Natural killer cell treated with Interleukin-12 subunit alpha and Interleukin-12 subunit beta and Interleukin-15 and Interleukin-18, amount 100 ng/mL, for 72 hours (primary cell): ENCODE results near the gene CDKL1. TPM values are rescaled to one million over a fixed set of nuclear protein-coding genes. Genes with fewer than 3 reads are reported as not detected.

Experiments used
- ATAC-seq, 2 donors: fragments of 150-1000 bp; cut with Tn5 transposase in 1 of 2; sonication (Bioruptor Pico), chemical (Tn5 transposase) in 1 of 2; 2 replicates each; pipeline ENCODE4 v1.10.0; 2021
- DNase-seq: peaks from one replicate; pipeline ENCODE4 v3.0.0; 2022; ENCODE audit warnings: low spot score
- H3K27ac Mint-ChIP-seq, 2 donors: 1 replicate in 1 of 2; 2 replicates in 1 of 2; pipeline ENCODE4 v1.8.0; 2022; ENCODE audit warnings: mixed read lengths in 2 of 2, mild to moderate bottlenecking in 1 of 2, moderate library complexity in 1 of 2
- H3K27me3 Mint-ChIP-seq, 2 donors: 1 replicate in 1 of 2; 2 replicates in 1 of 2; pipeline ENCODE4 v1.8.0; 2022; ENCODE audit warnings: mixed read lengths in 2 of 2
- H3K36me3 Mint-ChIP-seq: one replicate; pipeline ENCODE4 v1.8.0; 2022; ENCODE audit warnings: mixed read lengths
- H3K4me1 Mint-ChIP-seq, 2 donors: 1 replicate in 1 of 2; 2 replicates in 1 of 2; pipeline ENCODE4 v1.8.0; 2022; ENCODE audit warnings: low read depth in 2 of 2, mixed read lengths in 2 of 2, mild to moderate bottlenecking in 1 of 2
- H3K4me3 Mint-ChIP-seq: one replicate; pipeline ENCODE4 v1.8.0; 2022; ENCODE audit warnings: mixed read lengths
- H3K9me3 Mint-ChIP-seq: 2 replicates; pipeline ENCODE4 v1.8.0; 2022; ENCODE audit warnings: mixed read lengths
- total RNA-seq, 2 donors: library from RNA; stranded (reverse); gene quantifications; one replicate each; pipeline ENCODE4 v1.2.3, GENCODE V29; 2022

CDKL1 gene
- total RNA-seq, 2 donors from 2014 or later, result 2.3 to 7.3 TPM

DNA sequence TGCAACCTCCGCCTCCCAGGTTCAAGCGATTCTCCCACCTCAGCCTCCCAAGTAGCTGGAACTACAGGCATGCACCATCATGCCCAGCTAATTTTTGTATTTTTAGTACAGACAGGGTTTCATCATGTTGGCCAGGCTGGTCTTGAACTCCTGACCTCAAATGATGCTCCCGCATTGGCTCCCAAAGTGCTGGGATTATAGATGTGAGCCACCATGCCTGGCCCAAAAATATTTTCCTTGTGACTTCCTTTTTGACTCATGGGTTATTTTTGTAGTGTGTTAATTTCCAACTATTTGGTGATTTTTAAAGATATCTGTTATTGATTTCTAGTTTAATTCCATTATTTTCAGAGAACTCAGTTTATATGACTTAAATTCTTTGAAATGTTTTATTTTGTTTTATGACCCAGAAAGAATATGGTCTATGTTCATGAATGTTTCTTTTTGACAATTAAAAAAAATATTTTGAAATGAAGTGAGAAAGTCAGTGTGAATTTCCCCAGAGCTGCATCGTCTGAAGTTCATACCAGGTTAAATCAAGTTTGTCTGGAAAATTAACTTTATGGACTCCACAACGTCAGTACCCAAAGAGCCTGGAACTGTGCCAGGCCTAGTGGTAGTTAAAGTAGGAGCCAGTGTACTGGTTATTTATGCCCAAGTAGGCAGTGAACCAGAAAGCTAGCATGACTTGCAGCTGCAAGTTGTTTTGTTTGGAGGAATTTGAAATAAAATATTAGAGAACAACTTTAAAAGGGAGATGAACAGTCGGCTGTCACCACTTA, 2.8 kb upstream of the CDKL1 start:
- ATAC-seq (no peak), DNase-seq (no peak)
- Mint-ChIP-seq H3K36me3 (no peaks in the 10 kb centered on the region), H3K4me1 (peaks cover 17 to 26% of the 10 kb centered on the region in 2 donors), H3K27ac (no peak overlapping the region), H3K4me3 (no peak overlapping the region), H3K27me3 (peaks cover 0 to 2% of the 10 kb centered on the region in 2 donors), H3K9me3 (no peaks in the 10 kb centered on the region)

DNA sequence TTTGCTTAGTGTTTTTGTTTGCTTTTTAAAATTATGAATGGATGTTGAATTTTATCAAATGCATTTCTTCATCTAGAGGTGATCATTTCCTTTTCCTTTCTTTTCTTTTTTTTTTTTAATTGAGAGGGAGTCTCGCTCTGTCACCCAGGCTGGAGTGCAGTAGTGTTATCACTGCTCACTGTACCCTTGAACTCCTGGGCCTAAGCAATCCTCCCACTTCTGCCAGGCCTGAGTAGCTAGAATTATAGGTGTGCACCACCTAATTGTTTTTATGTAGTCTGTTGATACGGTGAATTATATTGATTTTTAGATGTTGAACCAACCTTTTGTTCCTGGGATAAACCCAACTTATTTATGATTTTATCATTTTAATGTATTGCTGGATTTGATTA, 1.5 kb upstream of the CDKL1 start:
- no peaks in the 10 kb centered on the region for H3K9me3 Mint-ChIP-seq

DNA sequence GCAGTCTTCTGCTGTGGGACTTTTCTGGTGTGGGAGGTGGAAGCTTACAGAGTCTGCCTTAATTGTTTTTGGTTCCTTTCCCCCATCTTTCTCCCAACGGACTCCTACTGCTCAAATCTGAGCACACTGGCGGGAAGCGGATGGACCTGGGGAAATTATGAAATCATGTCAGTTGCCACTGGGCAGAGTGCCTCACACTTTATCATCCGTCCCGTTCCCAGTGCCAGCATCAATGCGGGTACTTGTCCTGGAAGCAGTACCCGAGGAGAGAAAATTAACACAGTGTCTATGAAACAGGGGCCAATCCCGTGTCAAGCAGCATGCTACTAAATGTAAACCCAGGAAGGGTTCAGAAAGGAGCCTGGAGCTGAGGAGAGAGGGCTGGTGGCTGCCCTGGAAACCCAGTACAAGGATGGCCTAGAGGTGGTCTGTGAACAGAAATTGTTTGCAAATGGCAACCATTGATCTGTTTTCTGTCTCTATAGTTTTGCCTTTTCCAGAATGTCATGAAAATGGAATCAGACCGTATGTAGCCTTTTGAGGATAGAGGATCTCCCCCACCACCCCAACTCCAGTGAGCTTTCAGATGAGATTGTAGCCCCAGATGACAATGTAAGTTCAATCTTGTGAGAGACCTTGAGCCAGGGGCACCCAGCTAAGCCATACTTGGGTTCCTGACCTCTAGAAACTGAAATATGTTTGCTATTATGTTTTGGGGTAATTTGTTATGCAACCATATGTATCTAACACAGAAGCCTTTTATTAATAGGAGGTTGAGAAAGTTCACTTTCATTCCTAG, 908 bp upstream of the CDKL1 start:
- ATAC-seq (no peak), DNase-seq (no peak)
- H3K27me3 Mint-ChIP-seq, result peaks cover 0 to 2% of the 10 kb centered on the region in 2 donors
- no peaks in the 10 kb centered on the region for H3K9me3 Mint-ChIP-seq
- H3K36me3 Mint-ChIP-seq, result no peaks in the 10 kb centered on the region
- H3K4me3 Mint-ChIP-seq, result peak overlapping the region; percentile 79
- peaks cover 10 to 15% of the 10 kb centered on the region in 2 donors for H3K4me1 Mint-ChIP-seq
- H3K27ac Mint-ChIP-seq, result peak overlapping the region; percentile 14 to 69

More for the DNA sequence above, 1.5 kb upstream of the CDKL1 start:
- ATAC-seq (no peak), DNase-seq (no peak)
- no peaks in the 10 kb centered on the region for H3K36me3 Mint-ChIP-seq
- H3K27ac Mint-ChIP-seq, result no peak overlapping the region
- peaks cover 16 to 21% of the 10 kb centered on the region in 2 donors for H3K4me1 Mint-ChIP-seq
- H3K4me3 Mint-ChIP-seq, result no peak overlapping the region
- H3K27me3 Mint-ChIP-seq, result peaks cover 0 to 2% of the 10 kb centered on the region in 2 donors

DNA sequence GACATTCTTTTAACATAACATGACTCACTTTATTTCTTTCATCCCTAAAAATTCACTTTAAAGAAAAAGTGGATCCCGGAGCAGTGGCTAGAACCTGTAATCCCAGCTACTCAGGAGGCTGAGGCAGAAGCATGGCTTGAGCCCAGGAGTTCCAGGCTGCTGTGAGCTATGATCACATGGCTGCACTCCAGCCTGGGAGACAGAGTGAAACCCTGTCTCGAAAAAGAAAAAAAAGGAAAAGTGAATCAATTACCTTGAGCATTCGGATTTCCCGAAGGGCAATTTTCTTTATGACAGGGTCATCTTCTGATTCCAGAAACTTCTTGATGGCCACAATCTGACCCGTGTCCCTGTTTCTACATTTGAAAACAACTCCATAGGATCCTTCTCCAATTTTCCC, 1.2 kb downstream of the CDKL1 start:
- no peaks in the 10 kb centered on the region for H3K9me3 Mint-ChIP-seq
- H3K4me3 Mint-ChIP-seq, result peak overlapping the region; percentile 89
- DNase-seq (no peak), ATAC-seq (no peak)
- H3K27ac Mint-ChIP-seq, result no peak overlapping the region
- peaks cover 10 to 15% of the 10 kb centered on the region in 2 donors for H3K4me1 Mint-ChIP-seq
- H3K27me3 Mint-ChIP-seq, result peaks cover 0 to 2% of the 10 kb centered on the region in 2 donors
- H3K36me3 Mint-ChIP-seq, result no peaks in the 10 kb centered on the region

DNA sequence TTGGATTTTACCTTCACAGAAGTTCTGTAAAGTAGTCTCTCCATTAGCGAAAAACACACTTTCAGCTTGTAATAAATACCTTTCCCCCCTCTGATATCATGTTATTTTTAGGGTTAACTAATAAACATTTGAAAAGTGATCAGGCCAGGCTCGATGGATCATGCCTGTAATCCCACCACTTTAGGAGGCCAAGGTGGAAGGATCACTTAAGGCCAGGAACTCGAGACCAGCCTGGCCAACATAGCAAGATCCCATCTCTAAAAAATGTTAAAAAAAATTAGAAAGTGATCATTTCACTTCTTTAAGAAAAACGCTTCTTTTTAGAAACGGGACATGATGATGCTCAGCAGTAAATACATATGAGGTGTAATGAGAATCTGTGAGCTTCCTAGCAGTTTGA, 2.0 kb downstream of the CDKL1 start:
- Mint-ChIP-seq H3K36me3 (no peaks in the 10 kb centered on the region), H3K9me3 (no peaks in the 10 kb centered on the region), H3K27me3 (peaks cover 0 to 2% of the 10 kb centered on the region in 2 donors), H3K27ac (no peak overlapping the region), H3K4me1 (peaks cover 10 to 15% of the 10 kb centered on the region in 2 donors), H3K4me3 (no peak overlapping the region)
- ATAC-seq (no peak), DNase-seq (no peak)

DNA sequence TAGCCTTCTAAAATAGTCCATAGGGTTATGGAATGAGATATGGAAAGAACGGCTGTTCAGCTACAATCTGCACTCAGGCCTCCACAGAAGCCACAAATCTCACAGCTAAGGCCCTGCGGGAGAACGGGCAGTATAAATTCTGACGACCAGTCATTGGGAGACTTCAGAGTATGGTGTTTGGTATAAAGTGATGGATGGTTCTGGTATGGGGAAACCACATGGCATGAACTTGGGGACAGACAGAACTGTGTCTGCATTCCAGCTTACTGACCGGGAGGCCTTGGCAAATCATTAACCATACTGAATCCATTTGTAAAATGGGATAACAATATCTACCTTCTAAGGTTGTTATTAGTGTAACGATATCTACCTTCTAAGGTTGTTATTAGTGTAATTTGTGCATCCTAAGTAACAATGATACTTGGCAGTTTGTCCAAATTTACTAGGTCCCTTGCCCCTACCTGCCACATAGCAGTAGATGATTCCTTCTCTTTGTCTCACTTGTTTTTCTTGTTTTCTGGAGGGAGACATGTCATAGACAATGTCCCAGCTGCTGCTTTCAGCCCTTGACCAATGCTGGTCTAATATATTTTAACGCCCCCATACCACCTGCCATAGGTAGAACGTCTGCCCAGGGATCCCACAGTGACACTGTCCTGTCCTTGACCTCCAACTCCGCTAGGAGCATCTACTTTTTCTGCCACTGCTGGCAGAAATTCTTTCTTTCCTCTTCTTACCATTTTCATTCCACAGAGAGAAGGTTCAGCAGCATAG, 6.8 kb downstream of the CDKL1 start:
- no peak for ATAC-seq
- Mint-ChIP-seq H3K27ac (no peak overlapping the region), H3K36me3 (no peaks in the 10 kb centered on the region), H3K9me3 (no peaks in the 10 kb centered on the region), H3K4me3 (no peak overlapping the region), H3K27me3 (no peaks in the 10 kb centered on the region), H3K4me1 (no peaks in the 10 kb centered on the region)
- no peak for DNase-seq

DNA sequence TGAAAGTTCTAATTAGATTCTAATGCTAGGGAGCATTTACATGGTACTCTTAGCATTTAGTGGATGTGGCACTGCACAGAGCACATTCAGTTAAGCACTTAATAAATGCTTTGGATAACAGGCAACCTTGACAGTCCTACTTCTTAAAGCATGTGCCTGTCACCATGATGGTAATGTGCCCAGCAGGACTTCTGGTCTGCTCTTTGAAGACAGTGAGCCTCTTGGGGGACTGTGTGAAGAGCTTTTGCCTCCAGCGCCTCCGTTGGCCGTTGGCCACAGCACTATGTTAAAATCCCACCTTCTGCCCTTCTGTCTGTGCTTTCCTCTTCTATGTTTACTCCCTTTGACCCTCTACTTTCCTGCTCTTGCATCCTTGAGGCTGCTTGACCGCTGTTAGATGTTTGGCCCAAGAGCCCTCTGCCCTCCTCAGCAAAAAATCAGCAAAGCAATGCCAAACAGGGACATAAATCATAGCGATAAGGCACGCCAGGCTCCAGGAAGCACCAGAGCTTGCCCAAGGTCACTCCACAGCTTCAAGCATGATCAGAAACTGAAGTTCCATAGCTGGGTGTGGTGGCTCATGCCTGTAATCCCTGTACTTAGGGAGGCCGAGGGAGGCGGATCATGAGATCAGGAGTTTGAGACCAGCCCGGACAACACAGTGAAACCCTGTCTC, 8.3 kb downstream of the CDKL1 start:
- no peak overlapping the region for H3K27ac Mint-ChIP-seq
- no peaks in the 10 kb centered on the region for H3K36me3 Mint-ChIP-seq
- H3K4me3 Mint-ChIP-seq, result no peak overlapping the region
- ATAC-seq (no peak), DNase-seq (no peak)
- no peaks in the 10 kb centered on the region for H3K9me3 Mint-ChIP-seq
- H3K4me1 Mint-ChIP-seq, result no peaks in the 10 kb centered on the region
- no peaks in the 10 kb centered on the region for H3K27me3 Mint-ChIP-seq

DNA sequence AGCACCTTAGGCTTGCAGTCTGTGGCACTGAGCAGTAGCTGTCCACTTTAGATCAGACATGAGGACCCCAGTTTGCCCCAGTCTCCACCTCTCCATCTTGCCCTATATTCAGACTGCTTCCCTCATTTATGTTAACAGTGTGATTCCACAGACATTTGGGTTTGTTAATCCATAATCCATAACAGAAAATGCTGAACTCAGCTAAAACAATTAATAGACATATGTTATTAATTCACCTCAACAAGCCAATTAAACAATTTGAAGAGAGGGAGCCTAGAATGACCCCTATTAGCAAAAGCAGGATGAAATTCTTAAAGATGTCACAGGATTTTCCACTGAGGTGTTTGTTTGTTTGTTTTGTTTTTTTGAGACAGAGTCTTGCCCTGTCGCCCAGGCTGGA, 9.1 kb downstream of the CDKL1 start:
- Mint-ChIP-seq H3K27ac (no peak overlapping the region), H3K27me3 (no peaks in the 10 kb centered on the region), H3K9me3 (no peaks in the 10 kb centered on the region), H3K4me1 (no peaks in the 10 kb centered on the region), H3K4me3 (no peak overlapping the region), H3K36me3 (no peaks in the 10 kb centered on the region)
- no peak for ATAC-seq
- DNase-seq, result no peak

DNA sequence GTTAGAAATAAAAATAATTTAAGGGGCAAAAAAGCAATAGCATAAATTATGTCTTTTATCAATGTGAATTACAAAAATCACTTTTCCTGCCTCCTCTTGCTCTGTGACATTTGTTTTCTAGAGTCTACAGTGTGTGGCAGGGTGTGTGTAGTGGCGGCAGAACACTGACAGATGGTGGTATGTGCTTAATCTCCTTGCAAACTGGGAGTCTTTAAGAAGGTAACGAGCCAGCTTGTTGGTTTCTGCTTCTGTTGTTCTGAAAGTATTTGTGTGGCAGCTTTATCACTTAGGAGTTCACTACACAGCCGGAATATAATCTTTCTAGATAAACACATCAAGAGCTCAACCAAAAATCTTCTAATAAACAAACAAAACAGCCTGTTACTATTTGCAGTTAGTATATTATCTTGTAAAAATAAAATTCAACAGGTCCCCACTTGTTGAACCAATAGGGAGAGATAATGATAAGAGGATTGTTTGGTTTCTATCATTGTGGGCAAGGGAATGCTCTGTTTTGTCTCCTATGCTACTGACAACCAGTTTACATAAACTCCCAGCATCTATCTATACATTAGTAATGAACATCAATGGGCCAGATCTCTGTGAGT, 13.0 kb downstream of the CDKL1 start:
- ATAC-seq, result no peak
- H3K4me3 Mint-ChIP-seq, result no peak overlapping the region

DNA sequence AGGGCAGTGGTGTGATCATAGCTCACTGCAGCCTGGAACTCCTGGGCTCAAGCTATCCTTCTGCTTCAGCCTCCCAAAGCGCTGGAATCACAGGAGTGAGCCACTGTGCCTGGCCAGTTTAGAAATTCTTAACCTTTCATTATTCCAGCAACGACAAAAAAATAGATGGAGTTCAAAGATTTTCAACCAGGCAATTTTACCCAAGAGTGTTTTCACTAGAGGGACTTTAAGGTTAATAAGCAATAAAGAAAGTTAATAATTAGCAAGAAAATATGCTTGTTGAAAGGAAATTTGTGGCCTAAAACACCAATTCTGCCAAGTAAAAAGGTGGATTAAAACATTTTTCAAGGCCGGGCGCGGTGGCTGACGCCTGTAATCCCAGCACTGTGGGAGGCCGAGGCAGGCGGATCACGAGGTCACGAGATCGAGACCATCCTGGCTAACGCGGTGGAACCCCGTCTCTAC, 14.8 kb downstream of the CDKL1 start:
- H3K27ac Mint-ChIP-seq, result no peak overlapping the region

More for the DNA sequence above, 13.0 kb downstream of the CDKL1 start:
- DNase-seq, result no peak
- H3K27ac Mint-ChIP-seq, result no peak overlapping the region
- no peaks in the 10 kb centered on the region for H3K36me3 Mint-ChIP-seq
- no peaks in the 10 kb centered on the region for H3K4me1 Mint-ChIP-seq
- H3K9me3 Mint-ChIP-seq, result no peaks in the 10 kb centered on the region
- H3K27me3 Mint-ChIP-seq, result no peaks in the 10 kb centered on the region

DNA sequence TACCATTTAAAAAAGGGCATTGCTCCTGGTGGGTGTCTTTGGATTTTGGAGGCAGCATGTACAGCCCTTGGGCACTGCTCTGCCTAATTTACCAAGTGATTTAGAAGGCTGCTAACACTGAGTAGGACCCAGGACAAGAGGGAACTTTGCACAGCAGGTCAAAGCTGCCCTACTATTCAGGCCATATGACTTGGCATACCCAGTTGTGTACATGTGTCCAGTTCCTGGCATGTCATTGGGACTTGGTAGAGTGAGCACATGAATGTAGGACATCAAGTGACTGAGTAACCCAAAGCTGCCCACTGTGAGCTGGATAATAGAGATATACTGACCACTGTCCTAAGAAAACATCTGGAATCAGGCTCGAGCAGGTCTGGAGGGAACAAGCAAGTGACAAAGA, 15.7 kb downstream of the CDKL1 start:
- no peak overlapping the region for H3K4me3 Mint-ChIP-seq
- no peaks in the 10 kb centered on the region for H3K27me3 Mint-ChIP-seq
- ATAC-seq (no peak), DNase-seq (no peak)
- no peaks in the 10 kb centered on the region for H3K36me3 Mint-ChIP-seq
- H3K9me3 Mint-ChIP-seq, result no peaks in the 10 kb centered on the region
- no peaks in the 10 kb centered on the region for H3K4me1 Mint-ChIP-seq
- no peak overlapping the region for H3K27ac Mint-ChIP-seq

More for the DNA sequence above, 14.8 kb downstream of the CDKL1 start:
- no peak for ATAC-seq
- Mint-ChIP-seq H3K36me3 (no peaks in the 10 kb centered on the region), H3K4me3 (no peak overlapping the region), H3K27me3 (no peaks in the 10 kb centered on the region), H3K4me1 (no peaks in the 10 kb centered on the region), H3K9me3 (no peaks in the 10 kb centered on the region)
- DNase-seq, result no peak

DNA sequence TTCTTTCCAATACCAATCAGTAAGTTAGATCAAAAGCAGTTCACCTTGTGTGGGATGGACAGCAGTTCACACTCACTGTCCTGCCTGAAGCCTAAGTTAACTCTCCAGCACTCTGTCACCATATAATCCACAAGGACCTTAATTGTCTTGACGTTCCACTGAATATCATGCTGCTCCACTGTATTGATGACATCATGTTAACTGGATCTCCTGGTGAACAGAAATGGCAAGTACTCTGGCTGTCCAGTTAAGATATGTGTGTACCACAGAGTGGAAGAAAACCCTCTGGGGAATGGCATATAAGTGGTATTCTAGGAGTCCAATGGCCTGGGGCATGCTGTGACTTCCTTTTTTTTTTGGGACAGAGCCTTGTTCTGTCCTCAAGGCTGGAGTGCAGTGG, 16.2 kb downstream of the CDKL1 start:
- no peaks in the 10 kb centered on the region for H3K4me1 Mint-ChIP-seq
- H3K36me3 Mint-ChIP-seq, result no peaks in the 10 kb centered on the region
- no peak for DNase-seq
- no peaks in the 10 kb centered on the region for H3K9me3 Mint-ChIP-seq
- H3K27me3 Mint-ChIP-seq, result no peaks in the 10 kb centered on the region
- H3K27ac Mint-ChIP-seq, result no peak overlapping the region
- H3K4me3 Mint-ChIP-seq, result no peak overlapping the region
- no peak for ATAC-seq

DNA sequence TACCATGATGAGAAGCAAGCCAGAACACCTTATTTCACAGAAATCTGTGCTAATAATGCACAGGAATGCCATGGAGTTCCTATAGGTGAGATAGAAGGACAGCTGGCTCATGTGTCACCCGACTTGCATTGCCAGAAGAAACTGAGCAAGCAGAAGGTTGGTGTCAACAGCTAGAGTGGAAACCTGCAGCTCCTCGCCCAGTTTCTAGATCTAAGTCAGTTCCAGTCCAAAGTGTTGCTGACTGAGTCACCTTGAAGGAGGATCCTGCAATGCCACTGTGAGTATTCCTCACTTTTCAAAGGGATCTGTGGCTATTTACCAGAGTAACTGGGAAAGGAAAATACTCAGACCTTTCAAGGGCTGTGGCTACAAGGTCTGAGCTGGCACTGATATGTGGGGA, 17.1 kb downstream of the CDKL1 start:
- Mint-ChIP-seq H3K27ac (no peak overlapping the region), H3K9me3 (no peaks in the 10 kb centered on the region), H3K4me3 (no peak overlapping the region), H3K36me3 (no peaks in the 10 kb centered on the region), H3K4me1 (no peaks in the 10 kb centered on the region), H3K27me3 (no peaks in the 10 kb centered on the region)
- ATAC-seq, result no peak
- no peak for DNase-seq
